ENCODE results near the gene ATRN. TPM values are rescaled to one million over a fixed set of nuclear protein-coding genes. Genes with fewer than 3 reads are reported as not detected.

The ATRN gene
- total RNA-seq, 1 donor from 2014 or later: 31.6 TPM

DNA sequence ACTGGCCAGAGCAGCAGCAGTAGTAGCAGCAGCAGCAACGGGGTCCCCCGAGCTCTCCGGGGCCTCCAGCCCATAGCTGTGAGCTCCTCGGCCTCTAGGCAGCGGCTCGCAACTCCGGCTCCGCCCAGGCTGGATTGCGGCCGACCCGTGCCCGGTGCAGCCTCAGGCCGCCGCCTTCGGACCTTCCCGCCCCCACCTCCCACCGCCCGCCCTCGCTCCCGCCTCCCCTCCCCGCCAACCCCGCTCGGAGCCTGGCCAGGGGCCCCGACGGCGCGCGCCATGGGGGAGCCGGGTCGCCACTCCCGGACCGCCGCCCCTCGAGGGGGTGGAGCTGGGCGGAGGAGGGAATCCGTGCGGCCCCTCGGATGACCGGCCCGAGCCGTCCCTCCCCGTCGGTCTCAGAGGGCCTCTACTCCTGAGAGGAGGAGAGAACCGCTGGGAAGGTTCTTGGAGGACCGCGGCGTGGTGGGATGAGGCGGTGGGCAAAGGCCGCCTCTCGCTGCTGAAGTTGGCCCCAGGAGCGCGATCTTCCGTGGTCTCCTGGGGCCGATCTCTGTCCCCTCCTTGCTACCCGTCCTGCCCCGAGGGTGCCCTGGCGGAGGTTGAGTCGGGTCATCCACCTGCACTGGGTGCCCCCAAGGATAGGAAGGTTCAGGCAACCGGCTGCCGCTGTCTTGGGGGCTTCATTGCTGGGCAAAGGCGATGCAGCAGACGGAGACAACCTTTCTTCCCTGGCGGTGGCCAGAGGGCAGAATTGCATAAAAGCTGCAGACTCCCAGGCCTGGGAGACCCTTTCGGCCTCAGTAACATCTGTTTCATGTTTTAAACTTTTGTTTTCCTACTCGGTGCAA lies 211.3 kb downstream of the ATRN start, which contains the start of gene ADAM33:
TSS of gene ADAM33 (minus strand) at position 80 of the 851 bp plus-strand sequence. CDS start at position 74, 6 bp downstream.
- Histone ChIP-seq H3K4me3 (peak within 1 kb of the TSS; percentile 44), H3K27ac (peak within 1 kb of the TSS; percentile 17), H3K27me3 (peaks cover 38% of the 10 kb centered on the region), H3K4me1 (peaks cover 12% of the 10 kb centered on the region), H3K36me3 (no peaks in the 10 kb centered on the region), H3K9me3 (no peaks in the 10 kb centered on the region)
- ATAC-seq (peak; percentile 32), DNase-seq (no peak)
- TF ChIP-seq, protein P1, sequence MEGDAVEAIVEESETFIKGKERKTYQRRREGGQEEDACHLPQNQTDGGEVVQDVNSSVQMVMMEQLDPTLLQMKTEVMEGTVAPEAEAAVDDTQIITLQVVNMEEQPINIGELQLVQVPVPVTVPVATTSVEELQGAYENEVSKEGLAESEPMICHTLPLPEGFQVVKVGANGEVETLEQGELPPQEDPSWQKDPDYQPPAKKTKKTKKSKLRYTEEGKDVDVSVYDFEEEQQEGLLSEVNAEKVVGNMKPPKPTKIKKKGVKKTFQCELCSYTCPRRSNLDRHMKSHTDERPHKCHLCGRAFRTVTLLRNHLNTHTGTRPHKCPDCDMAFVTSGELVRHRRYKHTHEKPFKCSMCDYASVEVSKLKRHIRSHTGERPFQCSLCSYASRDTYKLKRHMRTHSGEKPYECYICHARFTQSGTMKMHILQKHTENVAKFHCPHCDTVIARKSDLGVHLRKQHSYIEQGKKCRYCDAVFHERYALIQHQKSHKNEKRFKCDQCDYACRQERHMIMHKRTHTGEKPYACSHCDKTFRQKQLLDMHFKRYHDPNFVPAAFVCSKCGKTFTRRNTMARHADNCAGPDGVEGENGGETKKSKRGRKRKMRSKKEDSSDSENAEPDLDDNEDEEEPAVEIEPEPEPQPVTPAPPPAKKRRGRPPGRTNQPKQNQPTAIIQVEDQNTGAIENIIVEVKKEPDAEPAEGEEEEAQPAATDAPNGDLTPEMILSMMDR (IDR thresholded peaks at IDR 0.05): no peak
- intact Hi-C loops (cut with DNase I): no loop called here

DNA sequence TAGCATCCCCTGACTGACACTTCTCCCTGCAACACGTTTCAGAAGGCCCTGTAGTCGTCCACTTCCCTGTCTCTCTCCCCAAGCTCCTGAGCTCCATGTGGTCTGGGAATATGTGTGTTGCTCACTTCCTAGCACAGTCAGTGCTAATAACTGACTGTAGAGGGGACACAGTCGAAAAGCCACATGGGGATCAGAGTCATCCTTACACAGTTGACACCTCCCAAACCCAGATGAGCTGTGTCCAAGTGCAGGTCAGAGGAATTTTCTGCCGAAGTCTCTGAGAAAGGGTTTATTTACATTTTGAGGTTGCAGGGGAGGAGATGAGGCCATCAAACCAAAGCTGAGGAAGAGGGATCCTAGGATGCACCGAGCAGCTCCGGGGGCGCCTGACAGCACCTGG lies 214.5 kb downstream of the ATRN start:
- ATAC-seq (no peak), DNase-seq (no peak)
- Histone ChIP-seq H3K27ac (no peak overlapping the region), H3K9me3 (no peaks in the 10 kb centered on the region), H3K36me3 (no peaks in the 10 kb centered on the region), H3K4me1 (peaks cover 12% of the 10 kb centered on the region), H3K27me3 (peaks cover 33% of the 10 kb centered on the region), H3K4me3 (no peak overlapping the region)
- TF ChIP-seq, protein P1 (IDR thresholded peaks at IDR 0.05): no peak
- intact Hi-C loops (cut with DNase I): no loop called here

DNA sequence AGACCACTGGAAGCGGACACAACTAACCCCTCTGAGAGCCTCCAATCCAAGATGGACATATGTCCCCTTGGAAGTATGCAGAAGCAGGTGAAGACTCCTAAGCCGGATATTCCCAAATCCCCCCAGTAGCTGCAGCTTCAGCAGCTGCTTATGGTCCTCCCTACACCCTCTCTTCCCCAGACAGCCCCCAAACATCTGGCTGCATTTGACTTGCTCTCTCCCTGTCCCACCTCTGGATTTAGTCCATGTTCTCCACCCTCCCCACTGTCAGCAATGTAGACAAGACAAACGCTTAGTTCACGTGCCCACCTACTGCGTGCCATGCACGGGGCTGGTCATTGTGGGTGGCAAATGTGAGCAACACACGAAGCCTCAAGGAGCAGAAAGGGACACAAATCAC lies 215.6 kb downstream of the ATRN start:
- no peak for ATAC-seq
- peaks cover 11% of the 10 kb centered on the region for H3K4me1 ChIP-seq
- no peaks in the 10 kb centered on the region for H3K36me3 ChIP-seq
- no peak overlapping the region for H3K27ac ChIP-seq
- H3K9me3 ChIP-seq: no peaks in the 10 kb centered on the region
- no peak for DNase-seq
- no peak overlapping the region for H3K4me3 ChIP-seq
- peaks cover 22% of the 10 kb centered on the region for H3K27me3 ChIP-seq
- TF ChIP-seq, protein P1 (IDR thresholded peaks at IDR 0.05): no peak
- intact Hi-C loops (cut with DNase I): no loop called here

DNA sequence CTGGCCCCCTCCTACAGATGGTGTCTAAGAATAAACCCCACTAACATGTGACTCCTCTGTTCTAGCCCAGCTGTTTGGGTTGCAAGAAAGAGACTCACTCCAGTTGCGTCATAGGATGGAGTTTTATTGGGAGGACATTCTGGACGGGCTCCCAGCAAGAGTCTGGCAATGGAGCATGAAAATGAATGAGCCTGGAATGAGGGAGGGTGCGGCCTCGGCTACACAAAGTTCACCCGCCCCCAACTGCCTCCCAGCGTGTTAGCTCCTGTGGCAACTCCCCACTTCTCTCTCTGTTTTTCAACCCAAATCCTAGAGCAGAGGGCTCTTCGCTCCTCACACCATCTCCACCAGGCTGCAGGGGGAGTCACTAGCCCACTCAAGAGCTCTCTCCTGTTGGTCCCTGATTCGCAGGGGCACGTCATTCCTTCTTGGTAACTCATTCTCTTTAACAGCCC lies 216.1 kb downstream of the ATRN start:
- intact Hi-C loops (cut with DNase I): no loop called here
- Histone ChIP-seq H3K4me3 (no peak overlapping the region), H3K27ac (no peak overlapping the region)

DNA sequence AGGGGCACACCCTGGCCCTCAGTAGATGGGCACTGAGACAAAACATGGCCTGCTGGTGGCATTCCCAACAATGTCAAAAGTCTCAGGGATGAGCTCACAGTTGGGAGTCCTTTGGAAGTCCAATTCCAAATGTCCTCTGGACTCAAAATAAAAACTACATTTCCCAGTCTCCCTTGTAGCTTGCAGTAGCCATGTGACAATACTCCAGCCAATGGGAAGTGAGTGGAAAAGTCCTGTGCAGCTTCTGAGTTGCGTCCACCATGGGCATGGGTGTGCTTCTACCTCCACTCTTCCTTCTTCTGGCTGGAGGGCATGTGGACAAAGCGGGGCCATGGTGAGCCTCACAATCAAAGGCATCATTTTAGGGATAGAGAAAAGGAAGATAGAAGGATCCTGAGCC lies 216.8 kb downstream of the ATRN start:
- Histone ChIP-seq H3K27me3 (peaks cover 10% of the 10 kb centered on the region), H3K27ac (no peak overlapping the region), H3K36me3 (no peaks in the 10 kb centered on the region), H3K4me3 (no peak overlapping the region), H3K4me1 (no peaks in the 10 kb centered on the region), H3K9me3 (no peaks in the 10 kb centered on the region)
- TF ChIP-seq, protein P1 (IDR thresholded peaks at IDR 0.05): no peak
- intact Hi-C loops (cut with DNase I): no loop called here
- ATAC-seq: peak; percentile 13
- no peak for DNase-seq

More for the DNA sequence above, 216.1 kb downstream of the ATRN start:
- DNase-seq (no peak), ATAC-seq (peak; percentile 45)
- Histone ChIP-seq H3K36me3 (no peaks in the 10 kb centered on the region), H3K9me3 (no peaks in the 10 kb centered on the region), H3K27me3 (peaks cover 18% of the 10 kb centered on the region), H3K4me1 (peaks cover 6% of the 10 kb centered on the region)
- TF ChIP-seq, protein P1 (IDR thresholded peaks at IDR 0.05): no peak
